HG03025 (cell line): ENCODE data around the gene SPOCK1.

Experiments
- ATAC-seq: cut with Tn5 transposase; IDR thresholded peaks from one replicate; pipeline ENCODE4 v1.9.1; 2021; ENCODE audit warnings: mild to moderate bottlenecking, moderate library complexity; ENCODE audit not compliant: unreplicated experiment, low FRiP score

The SPOCK1 gene

GRCh38 chr5:137497396-137498290 is 1.5 kb downstream of the SPOCK1 start:
- ATAC-seq, result no peak

DNA sequence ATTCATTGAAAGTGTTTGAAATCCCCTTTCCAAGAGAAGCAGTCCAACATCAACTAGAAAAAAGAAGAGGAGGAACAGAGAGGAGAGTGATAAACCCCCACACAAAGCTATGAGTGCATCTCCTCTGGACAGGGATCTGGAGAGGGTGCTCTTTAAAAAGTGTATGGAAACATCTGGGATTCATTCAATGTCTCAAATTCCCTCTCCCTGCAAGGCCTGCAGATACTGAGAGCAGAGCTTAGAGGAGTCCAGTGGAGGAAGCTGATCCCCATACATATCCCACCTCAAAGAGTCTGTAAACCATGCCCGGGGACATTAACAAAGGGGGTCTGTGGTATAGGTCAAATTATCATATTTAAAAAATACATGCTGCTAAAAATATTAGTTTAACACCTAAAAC is 2.2 kb downstream of the SPOCK1 start:
- no peak for ATAC-seq

DNA sequence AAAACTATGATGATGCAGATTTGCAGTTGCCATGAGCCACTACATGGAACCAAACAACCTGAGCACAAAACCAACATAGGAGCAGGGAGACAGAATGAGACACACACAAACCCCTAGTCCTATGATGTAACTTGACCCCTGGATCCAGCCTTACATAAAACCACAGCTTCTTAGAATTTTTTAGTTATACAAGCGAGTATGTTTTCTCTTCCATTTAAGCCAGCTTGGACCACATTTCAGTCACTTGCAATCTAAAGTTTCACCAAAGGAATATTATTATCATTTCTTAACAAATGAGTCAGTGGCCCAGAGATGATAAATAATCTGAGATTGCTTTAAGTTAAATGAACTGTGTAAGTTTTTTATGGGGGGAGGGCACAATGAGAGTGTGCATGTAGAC is 6.8 kb downstream of the SPOCK1 start:
- ATAC-seq, result no peak

DNA sequence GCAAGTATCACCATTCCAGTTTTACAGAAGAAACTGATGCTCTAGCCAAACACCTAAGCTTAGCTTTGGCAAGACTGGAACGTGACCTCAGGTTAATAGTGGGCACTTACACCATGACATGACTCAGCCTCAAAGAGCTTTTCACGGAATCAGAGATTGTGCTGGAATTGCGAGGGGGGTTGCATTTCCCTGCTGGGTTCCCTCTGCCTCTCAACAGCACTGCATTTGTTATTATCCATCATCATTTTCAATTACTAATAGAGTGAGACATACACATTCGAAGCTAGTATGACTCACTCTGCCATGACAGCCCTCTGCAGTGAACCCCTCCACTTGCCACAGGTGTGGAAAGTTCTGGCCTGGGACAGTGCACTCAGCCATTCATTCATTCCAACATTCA is 8.0 kb downstream of the SPOCK1 start:
- ATAC-seq, result no peak

GRCh38 chr5:137490591-137490990 is 8.5 kb downstream of the SPOCK1 start:
- ATAC-seq, result no peak

DNA sequence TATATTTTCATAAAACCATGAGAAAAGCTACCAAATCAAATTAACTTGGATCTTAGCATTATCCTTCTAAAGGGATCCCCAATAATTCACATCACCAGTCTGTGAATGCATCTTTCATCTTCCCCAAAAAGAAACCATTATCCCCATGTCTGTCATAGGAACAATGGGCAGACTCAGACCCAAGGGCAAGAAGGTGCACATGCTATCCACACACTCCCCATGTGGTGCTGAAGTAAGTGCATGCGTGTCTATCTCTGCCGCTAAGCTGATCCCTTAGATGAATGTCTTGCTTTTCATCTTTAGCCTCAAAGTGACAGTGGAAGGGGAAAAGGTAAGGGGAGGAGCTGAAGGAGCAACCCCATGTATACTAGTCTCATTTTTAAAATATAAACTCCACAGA is 10.2 kb downstream of the SPOCK1 start:
- no peak for ATAC-seq

DNA sequence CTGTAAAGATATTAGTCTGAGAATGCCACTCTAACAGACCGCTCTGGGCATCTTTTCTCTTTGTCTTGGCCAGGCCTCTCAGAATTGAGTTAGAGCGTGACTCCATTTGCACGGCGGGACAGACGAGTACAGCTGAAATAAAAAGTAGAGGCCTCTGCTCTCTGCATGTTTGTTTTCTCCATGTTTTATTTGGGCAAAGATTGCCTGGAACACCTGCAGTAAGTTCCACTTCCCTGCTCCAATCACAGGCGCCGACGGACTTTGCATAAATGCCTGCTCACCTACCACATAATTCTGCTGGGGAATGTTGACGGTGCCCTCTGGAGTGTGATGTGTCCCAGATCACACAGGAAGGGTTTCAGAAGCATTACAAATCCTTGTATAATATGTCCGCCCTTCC is 10.6 kb downstream of the SPOCK1 start:
- no peak for ATAC-seq

- no peak for ATAC-seq
Measured at GRCh38 chr5:137487600-137487999, 11.5 kb downstream of the SPOCK1 start.

DNA sequence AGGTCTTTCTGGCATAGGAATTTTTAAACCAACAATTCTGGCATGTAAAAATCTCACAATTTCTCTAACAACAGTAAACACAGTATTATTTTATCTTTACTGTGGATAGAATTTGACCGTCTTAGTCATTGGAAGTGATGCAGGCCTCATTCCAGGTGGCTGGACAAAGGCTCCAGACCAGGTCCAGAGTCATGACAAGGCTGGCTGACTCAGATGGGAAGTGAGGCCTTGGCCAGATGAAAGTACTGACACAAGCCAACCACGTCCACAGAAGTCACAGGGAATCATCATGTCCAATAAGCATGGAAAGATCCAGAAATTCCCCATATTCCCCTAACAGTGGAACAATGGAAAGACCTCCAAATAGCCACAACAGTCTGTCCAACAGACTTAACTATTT is 12.4 kb downstream of the SPOCK1 start:
- no peak for ATAC-seq

GRCh38 chr5:137481596-137481995 is 17.5 kb downstream of the SPOCK1 start:
- no peak for ATAC-seq

DNA sequence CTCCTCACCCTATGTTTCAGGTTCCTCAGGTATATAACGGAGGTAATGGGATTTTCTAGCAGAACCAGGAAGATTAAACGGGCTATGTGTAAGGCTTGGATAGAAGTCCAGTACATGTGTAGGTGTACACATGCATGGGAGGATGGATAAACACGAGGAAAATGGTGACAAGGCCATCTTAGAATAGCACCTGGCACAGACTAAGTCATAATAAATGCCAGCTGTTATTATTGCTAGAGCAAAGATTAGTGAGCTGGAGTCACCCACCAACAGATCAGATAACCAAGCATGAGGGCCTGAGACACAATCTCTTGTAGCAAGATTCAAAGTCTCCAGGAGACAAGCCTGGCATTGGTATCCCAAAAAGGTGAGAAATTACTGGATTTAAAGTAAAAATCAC is 21.1 kb downstream of the SPOCK1 start:
- ATAC-seq, result no peak

DNA sequence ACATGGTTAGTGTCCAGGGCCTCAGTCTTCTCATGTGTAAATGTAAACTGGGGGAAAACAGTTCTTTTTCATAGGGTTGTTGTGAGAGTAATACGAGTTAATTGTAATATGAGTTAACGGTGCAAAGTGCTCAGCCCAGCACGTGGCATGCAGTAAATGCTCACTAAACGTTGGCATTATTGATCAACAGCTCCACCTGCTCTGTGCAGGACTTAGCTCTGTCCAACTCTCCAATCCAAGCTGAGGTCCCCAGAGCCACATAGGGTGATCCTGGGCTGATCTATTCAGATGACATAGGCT is 28.3 kb downstream of the SPOCK1 start:
- ATAC-seq, result no peak

DNA sequence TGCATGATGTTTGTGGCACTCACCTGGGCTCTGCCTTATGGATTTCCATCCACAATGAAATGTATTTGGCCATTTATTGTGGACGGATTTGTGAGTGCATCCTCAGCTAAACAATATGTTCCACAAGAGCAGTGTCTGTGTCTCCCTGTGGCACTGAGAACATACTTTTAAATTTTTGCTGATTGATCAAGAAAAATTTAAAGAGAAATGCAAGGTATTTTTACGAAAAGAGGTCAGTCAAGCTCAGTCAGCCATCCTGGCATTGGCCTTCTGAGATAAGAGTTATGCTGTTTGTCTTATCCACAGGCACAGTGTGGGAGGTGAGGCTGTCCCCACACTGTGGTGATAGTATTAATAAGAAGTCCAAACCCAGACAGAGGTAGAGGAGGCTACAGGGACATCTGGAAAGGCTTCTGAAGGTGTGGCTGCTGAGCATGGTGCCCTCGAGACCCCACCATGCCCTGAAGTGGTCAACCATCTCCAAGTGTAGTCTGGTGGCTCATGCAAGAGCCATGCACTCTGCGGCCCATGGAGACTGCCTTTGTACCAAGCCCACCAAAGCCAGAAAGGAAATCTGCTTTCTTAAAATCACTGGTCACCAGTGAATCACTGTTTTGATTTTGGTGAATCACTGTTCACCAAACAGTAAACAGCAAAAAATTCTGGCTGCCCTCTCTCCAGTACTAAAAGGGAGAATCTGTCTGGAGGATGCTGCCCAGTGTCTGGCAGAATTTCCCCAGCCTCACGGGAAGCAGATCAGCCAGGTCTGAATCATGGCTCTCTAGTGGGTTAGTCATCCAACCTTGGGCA is 28.8 kb downstream of the SPOCK1 start:
- ATAC-seq, result no peak

DNA sequence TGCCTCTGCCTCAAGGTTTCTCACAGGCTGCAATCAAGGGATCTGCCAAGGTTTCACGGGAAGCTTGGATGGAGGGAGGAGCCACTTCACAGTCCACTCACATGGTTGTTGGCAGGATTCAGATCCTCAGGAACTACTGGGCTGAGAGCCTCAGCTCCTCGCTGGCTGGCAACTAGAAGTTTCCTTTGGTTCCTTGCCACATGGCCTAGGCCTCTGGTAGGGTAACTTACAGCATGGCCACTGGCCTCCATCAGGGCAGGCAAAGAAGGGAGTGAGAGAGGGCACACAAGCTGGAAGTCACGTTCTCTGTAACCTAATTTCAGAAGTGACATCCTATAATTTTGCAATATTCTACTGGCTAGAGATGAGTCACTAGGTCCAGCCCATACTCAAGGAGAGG is 32.2 kb downstream of the SPOCK1 start:
- no peak for ATAC-seq

DNA sequence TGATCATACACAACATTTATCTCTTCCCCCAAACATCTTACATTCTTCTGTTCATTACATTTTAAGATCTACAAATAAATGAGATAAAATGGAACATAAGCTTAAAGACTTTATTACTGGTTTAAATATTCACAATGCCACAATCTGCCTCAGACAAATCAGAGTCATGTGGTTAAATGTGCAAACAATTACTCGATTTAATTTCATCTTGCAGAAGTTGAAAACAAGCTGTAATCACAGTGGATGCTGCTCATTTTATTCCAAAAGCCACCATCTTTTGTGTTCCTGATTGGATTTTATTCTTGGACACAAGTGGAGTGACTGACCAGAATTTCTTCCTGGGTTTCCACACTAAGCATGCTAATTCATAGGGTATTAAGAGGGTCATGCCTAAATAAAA is 33.2 kb downstream of the SPOCK1 start:
- ATAC-seq, result no peak

DNA sequence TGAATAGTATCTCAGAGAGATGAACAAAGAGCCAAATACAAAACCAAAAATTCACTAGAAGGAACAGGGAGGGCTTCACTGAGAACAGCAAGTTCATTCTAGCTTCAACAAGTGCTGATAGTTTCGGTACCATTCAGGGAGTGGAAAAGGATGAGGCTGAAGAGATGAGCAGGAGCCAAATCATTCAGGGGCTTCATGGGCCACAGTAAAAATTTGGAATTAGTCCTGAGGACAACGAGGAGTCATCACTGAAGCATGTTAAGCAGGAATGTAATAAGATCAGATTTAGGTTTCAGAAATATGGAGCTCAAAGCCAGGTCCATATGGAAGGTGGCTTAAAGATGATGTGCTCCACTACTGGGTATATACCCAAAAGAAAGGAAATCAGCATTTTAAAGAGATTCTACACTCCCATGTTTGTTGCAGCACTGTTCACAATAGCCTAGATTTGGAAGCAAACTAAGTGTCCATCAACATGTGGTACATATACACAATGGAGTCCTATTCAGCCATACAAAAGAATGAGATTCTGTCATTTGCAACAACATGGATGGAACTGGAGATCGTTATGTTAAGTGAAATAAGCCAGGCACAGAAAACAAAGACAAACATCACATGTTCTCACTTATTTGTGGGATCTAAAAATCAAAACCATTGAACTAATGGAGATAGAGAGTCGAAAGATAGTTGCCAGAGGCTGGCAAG is 36.2 kb downstream of the SPOCK1 start:
- ATAC-seq, result no peak

DNA sequence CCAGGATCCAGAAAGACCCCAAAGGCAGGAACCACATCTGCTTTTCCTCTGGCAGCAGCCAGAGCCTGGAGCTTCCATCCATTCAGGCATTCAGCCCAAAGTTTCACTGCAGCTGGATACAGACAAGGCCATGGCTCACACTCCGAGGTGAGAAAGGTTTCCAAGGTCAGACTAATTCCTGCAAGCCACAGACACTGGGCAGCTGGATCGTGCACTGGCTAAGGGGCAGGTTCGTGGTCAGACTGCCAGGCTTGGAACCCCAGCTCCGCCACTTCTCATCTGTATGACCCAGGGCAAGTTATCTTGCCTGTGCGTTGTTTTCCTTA is 36.9 kb downstream of the SPOCK1 start:
- ATAC-seq, result no peak

DNA sequence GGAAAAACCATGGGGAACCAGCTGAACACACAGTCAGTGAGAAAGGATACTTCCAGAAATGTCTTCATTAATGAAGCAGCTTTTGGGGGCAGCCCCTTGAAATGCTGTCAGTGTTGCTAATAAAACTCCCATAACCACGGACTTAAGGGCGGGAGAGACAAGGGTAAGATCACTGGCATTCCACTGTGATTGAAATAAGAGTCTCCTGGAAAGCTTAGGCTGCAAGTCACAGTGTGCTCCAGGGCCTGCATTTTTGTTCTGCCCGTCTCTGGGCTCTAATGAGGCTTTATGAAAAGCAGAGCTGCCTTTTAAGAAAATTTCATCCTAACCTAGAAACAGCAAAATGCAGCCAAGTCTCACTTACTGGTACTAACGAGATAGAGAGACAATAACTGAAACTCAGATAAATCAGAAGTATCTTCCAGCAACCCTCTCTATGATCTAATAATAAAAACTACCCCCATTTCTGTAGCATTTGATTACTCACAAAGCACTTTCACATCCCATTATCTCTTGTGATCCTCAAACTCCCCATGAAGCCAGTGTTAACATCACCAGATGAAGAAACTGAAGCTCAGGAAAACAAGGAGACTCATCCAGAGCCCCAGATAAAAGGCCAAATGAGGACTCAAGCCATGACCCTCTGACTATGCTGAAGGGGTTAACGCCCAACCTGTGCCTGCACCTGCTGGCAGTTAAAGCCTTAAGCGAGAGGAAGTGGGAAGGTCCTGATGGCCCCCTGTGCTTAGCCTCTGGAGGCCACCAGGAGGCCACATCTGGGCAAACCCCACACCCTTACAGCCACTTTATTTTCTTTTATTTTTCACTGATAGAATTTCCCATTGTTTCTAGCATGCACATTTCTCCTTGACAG is 37.5 kb downstream of the SPOCK1 start:
- no peak for ATAC-seq

DNA sequence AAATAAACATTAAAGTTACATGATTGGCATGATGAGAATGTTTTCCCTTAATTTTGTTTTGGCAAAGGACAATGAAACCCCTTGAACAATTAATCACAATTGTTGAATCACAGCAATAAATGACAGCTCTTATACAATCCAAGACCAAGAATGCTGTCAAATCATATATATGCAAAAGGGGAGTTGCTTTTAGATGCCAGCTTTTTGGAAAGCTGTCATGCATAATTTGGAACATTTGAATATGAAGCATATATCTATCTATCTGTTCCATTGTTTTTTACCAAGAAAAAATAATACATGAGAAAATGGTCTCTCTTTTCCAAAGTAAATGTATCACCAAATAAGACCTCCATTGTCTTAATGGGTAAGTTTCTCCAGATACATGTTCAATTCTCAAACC is 44.5 kb downstream of the SPOCK1 start:
- no peak for ATAC-seq

GRCh38 chr5:137453483-137454080 is 45.5 kb downstream of the SPOCK1 start:
- no peak for ATAC-seq
